HepG2 (cell line): ENCODE results near the gene TCF25. TPM values are rescaled to one million over a fixed set of nuclear protein-coding genes. Genes with fewer than 3 reads are reported as not detected.
A peak's percentile ranks its signal among the peaks of the same experiment; 100 is the strongest.

ENCODE experiments used
- ADNP ChIP-seq: sonication (generic); formaldehyde crosslinking; IDR thresholded peaks from 2 replicates; pipeline ENCODE4 v1.4.0; 2020; ENCODE audit warnings: missing genetic modification reagents
- AKAP8 ChIP-seq: sonication (generic); formaldehyde crosslinking; IDR thresholded peaks from 2 replicates; pipeline ENCODE4 v1.5.1; 2020; ENCODE audit warnings: mild to moderate bottlenecking, missing genetic modification reagents
- CREM ChIP-seq, 2 experiments: sonication (generic) in 1 of 2; formaldehyde crosslinking in 1 of 2; IDR thresholded peaks; 2 replicates each; pipeline versions ENCODE4 v1.4.0 to v1.6.1; 2016 to 2020; ENCODE audit warnings: antibody characterized with exemption in 1 of 2, mild to moderate bottlenecking in 1 of 2, missing genetic modification reagents in 1 of 2
- DRAP1 ChIP-seq: IDR thresholded peaks from 2 replicates; pipeline ENCODE4 v1.6.1; 2016; ENCODE audit warnings: missing genetic modification reagents, missing compliant biosample characterization
- GATAD1 ChIP-seq: IDR thresholded peaks from 2 replicates; pipeline ENCODE4 v1.6.1; 2016; ENCODE audit warnings: missing genetic modification reagents, missing compliant biosample characterization
- HHEX ChIP-seq: IDR thresholded peaks from 2 replicates; pipeline ENCODE4 v1.6.1; 2016; ENCODE audit warnings: control low read depth
- HMGXB4 ChIP-seq, 2 experiments: sonication (generic) in 1 of 2; formaldehyde crosslinking in 1 of 2; IDR thresholded peaks; 2 replicates each; pipeline versions ENCODE4 v1.4.0 to v1.6.1; 2018 to 2020; ENCODE audit warnings: missing genetic modification reagents in 2 of 2, borderline replicate concordance in 1 of 2, low read depth in 1 of 2, mild to moderate bottlenecking in 1 of 2, missing biosample characterization in 1 of 2
- MYPOP ChIP-seq: sonication (generic); formaldehyde crosslinking; IDR thresholded peaks from 2 replicates; pipeline ENCODE4 v1.8.1; 2023; ENCODE audit warnings: mild to moderate bottlenecking, moderate library complexity, missing genetic modification reagents
- NCOA2 ChIP-seq: sonication (generic); formaldehyde crosslinking; IDR thresholded peaks from 2 replicates; pipeline ENCODE4 v1.8.0; 2022; ENCODE audit warnings: inconsistent platforms
- ONECUT2 ChIP-seq: sonication (generic); formaldehyde crosslinking; IDR thresholded peaks from 2 replicates; pipeline ENCODE4 v1.4.0; 2020; ENCODE audit warnings: missing genetic modification reagents
- PRDM4 ChIP-seq: sonication (generic); formaldehyde crosslinking; IDR thresholded peaks from 2 replicates; pipeline ENCODE4 v1.9.0; 2021; ENCODE audit warnings: missing genetic modification reagents, borderline replicate concordance
- RAD21 ChIP-seq: fragments of 450-650 bp; formaldehyde crosslinking; IDR thresholded peaks from 2 replicates; pipeline ENCODE4 v1.5.0; 2020; ENCODE audit warnings: mild to moderate bottlenecking
- SAP130 ChIP-seq: IDR thresholded peaks from 2 replicates; pipeline ENCODE4 v1.6.1; 2016; ENCODE audit warnings: low read depth
- SRSF9 ChIP-seq: fragments of 200-400 bp; formaldehyde crosslinking; IDR thresholded peaks from 2 replicates; pipeline ENCODE4 v1.6.1; 2018; ENCODE audit warnings: borderline replicate concordance, mild to moderate bottlenecking, low read depth, low read length; ENCODE audit not compliant: insufficient read depth, poor library complexity, severe bottlenecking
- TAF1 ChIP-seq: sonication (generic); formaldehyde crosslinking; IDR thresholded peaks from 2 replicates; pipeline ENCODE4 v1.4.0; 2020; ENCODE audit warnings: missing genetic modification reagents
- ZMAT3 ChIP-seq: sonication (generic); formaldehyde crosslinking; conservative IDR thresholded peaks from 2 replicates; pipeline ENCODE4 v1.7.0; 2021; ENCODE audit warnings: missing genetic modification reagents
- ZNF124 ChIP-seq: sonication (generic); formaldehyde crosslinking; IDR thresholded peaks from 2 replicates; pipeline ENCODE4 v1.4.0; 2020; ENCODE audit warnings: missing genetic modification reagents
- ZNF326 ChIP-seq: sonication (generic); formaldehyde crosslinking; IDR thresholded peaks from 2 replicates; pipeline ENCODE4 v1.4.0; 2020; ENCODE audit warnings: missing genetic modification reagents, borderline replicate concordance
- ZNF350 ChIP-seq: sonication (generic); formaldehyde crosslinking; IDR thresholded peaks from 2 replicates; pipeline ENCODE4 v1.4.0; 2020; ENCODE audit warnings: mild to moderate bottlenecking, low read depth, missing genetic modification reagents, borderline replicate concordance
- ZNF512 ChIP-seq: sonication (generic); formaldehyde crosslinking; IDR thresholded peaks from 2 replicates; pipeline ENCODE4 v1.4.0; 2020; ENCODE audit warnings: mild to moderate bottlenecking, missing genetic modification reagents
- ZNF724P ChIP-seq: sonication (generic); formaldehyde crosslinking; IDR thresholded peaks from 2 replicates; pipeline ENCODE4 v1.8.0; 2022; ENCODE audit warnings: missing genetic modification reagents, borderline replicate concordance
- polyA plus RNA-seq, 8 experiments: library from polyadenylated mRNA; depleted of rRNA in 3 of 8; stranded (reverse) in 7 of 8; unstranded in 1 of 8; fragments of >200 nt; fragmentation: Illumina TruSeq in 4 of 8; extraction: Trizol in 4 of 8; gene quantifications; 2 replicates each; pipeline versions ENCODE4 v1.2.1 to v1.2.3, GENCODE V29; 2011 to 2016; ENCODE audit warnings: low read depth in 4 of 8, missing spikeins in 1 of 8, mixed read lengths in 1 of 8; ENCODE audit not compliant: insufficient read depth in 1 of 8
- total RNA-seq, 5 experiments: library from RNA; depleted of rRNA; stranded (reverse); fragments of >200 nt; fragmentation: Illumina TruSeq; extraction: Trizol; gene quantifications; 2 replicates each; pipeline ENCODE4 v1.2.3, GENCODE V29; 2016; ENCODE audit warnings: low read depth in 1 of 5

Gene TCF25
- total and polyA plus RNA-seq, 2 of the 13 experiments (the other 11 are each of a cell fraction or from before 2014, with no cell fraction given) = 138 to 206 TPM

GRCh38 chr16:89827383-89828198 lies 45.8 kb upstream of the TCF25 start (continued):
- TF ChIP-seq HMGXB4 (CRISPR knock-in tag; IDR thresholded peaks at IDR 0.05; ENCODE audit: borderline replicate concordance in 1 of 2, low read depth in 1 of 2) (no peak; a peak in 1 of 4 replicates), PRDM4 (CRISPR knock-in tag) (no peak), ADNP (CRISPR knock-in tag) (no peak), ONECUT2 (CRISPR knock-in tag) (no peak), SAP130 (CRISPR knock-in tag) (peak; percentile 67; the same call in 1 of the 2 replicates), GATAD1 (CRISPR knock-in tag) (no peak; the same call in 1 of the 2 replicates), CREM (IDR thresholded peaks at IDR 0.05) (peak; percentile 47; the same call in 1 of the 2 replicates), CREM (CRISPR knock-in tag; IDR thresholded peaks at IDR 0.05) (no peak), MYPOP (CRISPR knock-in tag) (0 out of 2 replicates have a peak, but pooled peaks have one; percentile 50), ZNF350 (CRISPR knock-in tag) (peak; percentile 30; the same call in 1 of the 2 replicates), RAD21 (peak; percentile 35; the same call in 1 of the 2 replicates), DRAP1 (CRISPR knock-in tag) (peak; percentile 38; the same call in 1 of the 2 replicates), ZMAT3 (peak; percentile 79; the same call in 1 of the 2 replicates), ZNF724P (CRISPR knock-in tag) (no peak), ZNF124 (CRISPR knock-in tag) (0 out of 2 replicates have a peak, but pooled peaks have one; percentile 8), ZNF512 (no peak), HHEX (CRISPR knock-in tag) (0 out of 2 replicates have a peak, but pooled peaks have one; percentile 13), TAF1 (CRISPR knock-in tag) (peak; percentile 44), SRSF9 (no peak), AKAP8 (peak; percentile 91; the same call in 1 of the 2 replicates), NCOA2 (CRISPR knock-in tag) (peak; percentile 18; the same call in 1 of the 2 replicates), ZNF326 (CRISPR knock-in tag) (no peak)
